GM19043 (cell line): ENCODE measurements around the gene PLXNC1.

ENCODE experiments used
- ATAC-seq: cut with Tn5 transposase; IDR thresholded peaks from one replicate; pipeline ENCODE4 v1.9.1; 2021; ENCODE audit warnings: low read depth; ENCODE audit not compliant: unreplicated experiment

PLXNC1 gene

GRCh38 chr12:94200069-94200468 lies 51.7 kb downstream of the PLXNC1 start:
- no peak for ATAC-seq

DNA sequence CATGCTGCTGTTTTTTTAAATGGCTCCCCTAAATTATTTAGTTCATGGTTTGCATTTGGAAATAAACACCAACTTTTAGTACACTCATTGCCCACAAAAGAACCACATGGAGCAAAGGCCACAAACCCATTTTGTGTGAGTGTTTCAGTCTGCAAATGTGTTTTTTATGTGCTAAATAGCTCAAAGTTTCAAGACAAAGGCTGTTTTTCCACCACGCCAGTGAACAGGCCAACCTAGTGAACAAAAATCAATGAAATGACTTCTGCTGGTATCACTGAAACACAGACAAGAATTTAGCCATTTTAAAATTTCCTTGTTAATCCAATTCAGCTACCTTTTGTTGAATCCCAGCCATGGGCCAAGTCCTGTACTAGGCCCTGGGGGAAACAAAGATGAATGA lies 52.3 kb downstream of the PLXNC1 start:
- no peak for ATAC-seq

GRCh38 chr12:94202245-94203180 lies 54.1 kb downstream of the PLXNC1 start:
- ATAC-seq, result no peak

DNA sequence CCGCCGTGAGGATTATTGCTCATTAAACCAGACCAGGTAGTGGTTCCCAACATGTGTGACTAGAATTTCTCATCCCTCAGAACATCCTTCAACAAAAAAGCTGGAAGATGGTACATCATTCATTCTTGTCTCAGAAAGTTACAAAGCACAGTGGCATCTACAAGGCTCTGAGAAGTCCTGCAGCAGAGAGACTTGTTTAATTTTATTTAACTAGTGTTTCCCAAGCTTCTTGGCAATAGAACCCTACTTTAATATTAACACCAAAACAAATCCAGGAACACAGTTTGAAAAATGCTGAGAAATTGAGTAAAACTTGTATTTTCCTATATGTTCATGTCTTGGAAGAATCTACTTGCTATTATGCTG lies 54.8 kb downstream of the PLXNC1 start:
- ATAC-seq, result no peak

DNA sequence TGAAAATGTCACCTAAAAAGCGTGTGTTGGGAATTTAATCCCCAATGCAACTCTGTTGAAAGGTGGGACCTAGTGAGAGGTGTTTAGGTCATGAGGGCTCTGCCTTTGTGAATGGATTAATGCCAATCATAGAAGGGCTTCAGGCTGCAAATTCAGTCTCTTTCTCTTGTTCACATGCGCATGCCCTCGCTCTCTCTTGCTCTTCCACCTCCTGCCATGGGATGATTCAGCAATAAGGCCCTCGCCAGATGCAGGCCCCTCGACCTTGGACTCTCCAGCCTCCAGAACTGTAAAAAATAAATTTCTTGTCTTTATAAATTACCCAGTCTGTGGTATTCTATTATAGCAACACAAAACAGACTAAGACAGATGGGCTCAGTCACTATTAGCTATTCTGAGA lies 55.4 kb downstream of the PLXNC1 start:
- no peak for ATAC-seq

GRCh38 chr12:94204499-94205247 lies 56.3 kb downstream of the PLXNC1 start:
- ATAC-seq, result no peak

DNA sequence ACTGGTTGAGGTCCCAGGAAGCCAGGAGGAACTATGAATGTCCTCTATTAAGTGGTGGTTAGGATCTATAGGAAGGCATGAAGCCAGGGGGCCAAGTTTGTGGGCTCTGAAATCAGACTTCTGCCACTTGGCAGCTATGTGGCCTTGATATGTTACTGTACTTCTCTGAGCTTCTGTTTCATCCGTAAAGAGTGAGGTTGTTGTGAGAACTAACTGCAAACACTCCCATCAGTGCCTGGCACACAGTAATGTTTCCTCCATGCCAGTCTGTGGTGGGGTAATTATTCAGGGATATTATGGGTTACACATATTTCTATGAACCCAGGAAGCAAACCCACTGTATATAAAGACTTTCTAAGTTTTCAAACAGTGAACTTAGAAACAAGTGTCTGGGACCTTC lies 57.4 kb downstream of the PLXNC1 start:
- no peak for ATAC-seq

- no peak for ATAC-seq
These were observed 58.5 kb downstream of the PLXNC1 start for GRCh38 chr12:94206886-94207285.

GRCh38 chr12:94207467-94207848 lies 59.1 kb downstream of the PLXNC1 start:
- ATAC-seq, result no peak

DNA sequence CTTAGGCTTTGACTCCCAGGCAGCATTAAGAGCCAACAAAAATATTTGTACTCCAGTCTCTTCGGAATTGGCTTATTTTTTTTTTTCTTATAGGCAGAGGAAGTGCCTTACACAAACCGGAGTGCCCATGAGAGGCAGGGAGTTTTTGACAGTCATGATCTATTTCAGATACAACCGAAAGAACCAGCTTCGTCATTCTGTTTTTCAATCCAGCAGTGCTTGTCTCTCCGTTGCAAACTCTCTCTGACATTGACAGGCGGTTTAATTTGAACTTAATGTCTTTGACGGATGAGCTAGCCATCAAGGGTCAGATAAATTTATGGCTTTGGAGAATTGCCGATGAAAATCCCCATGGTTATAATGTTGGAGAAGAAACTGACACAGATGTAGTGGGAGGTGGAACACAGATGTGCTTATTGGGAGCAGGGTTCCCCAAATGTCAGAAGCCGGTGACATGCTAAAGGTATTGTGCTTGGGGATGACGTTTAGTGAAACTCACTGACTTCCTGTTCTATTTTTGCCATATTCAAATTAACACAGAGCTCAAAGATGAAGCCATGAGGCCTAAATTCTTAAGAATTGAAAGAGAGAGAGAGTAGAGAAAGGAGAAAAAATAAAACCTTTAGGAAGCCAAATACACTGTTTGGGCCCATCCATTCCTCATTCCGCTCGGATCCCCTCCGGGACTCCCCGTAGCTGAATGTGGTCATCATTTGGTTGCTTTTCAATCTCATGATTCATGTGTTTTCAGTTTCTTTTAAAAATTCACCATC lies 59.7 kb downstream of the PLXNC1 start:
- ATAC-seq, result peak; percentile 73

DNA sequence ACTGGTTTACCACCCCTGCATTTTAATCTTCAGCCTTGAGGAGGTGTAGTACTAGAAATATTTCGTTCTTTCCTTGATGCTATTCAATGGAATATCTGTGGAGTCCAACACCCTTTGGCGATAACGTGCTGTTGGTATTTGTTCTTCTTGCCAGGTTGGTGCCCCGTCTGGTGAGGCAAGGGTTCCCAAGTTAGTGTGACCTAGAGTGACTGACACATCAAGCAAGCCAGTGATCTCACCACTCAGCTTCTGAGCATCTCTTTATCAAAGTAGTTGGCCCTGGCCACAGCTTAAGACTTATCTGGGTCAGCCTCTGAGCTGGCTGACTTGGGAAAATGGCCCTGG lies 60.2 kb downstream of the PLXNC1 start:
- ATAC-seq, result peak; percentile 20

- no peak for ATAC-seq
These were observed 60.9 kb downstream of the PLXNC1 start for GRCh38 chr12:94209240-94209639.

GRCh38 chr12:94211021-94211420 lies 62.6 kb downstream of the PLXNC1 start:
- no peak for ATAC-seq

- ATAC-seq, result no peak
These were observed 69.9 kb downstream of the PLXNC1 start for GRCh38 chr12:94218233-94218632.

DNA sequence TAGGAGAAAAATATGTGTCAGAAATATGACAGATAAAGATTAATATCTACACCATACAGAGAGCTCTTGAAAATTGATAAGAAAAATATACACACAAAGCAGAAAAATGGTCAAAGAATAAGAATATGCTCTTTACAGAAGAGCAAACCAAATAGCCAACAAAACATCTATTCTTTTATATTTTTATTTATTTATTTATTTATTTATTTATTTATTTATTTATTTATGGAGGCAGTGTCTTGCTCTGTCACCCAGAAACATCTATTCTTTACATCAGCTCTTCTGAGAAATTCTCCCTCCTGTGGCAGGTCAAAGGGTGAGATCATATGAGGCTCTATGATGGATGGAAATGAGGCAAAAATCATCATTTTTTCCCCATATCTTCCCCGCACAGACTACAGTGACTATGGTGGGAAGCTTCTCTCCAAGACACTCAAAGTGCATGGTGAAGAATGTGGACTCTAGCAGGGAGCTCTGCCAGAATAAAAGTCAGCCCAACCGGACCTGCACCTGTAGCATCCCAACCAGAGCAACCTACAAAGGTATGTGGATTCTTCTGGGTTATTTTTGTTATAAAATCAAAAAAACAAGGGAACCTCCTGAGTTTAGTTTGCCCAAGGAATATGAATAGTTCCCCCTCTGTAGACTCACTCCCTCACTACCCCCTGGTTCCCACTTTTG lies 71.4 kb downstream of the PLXNC1 start:
- no peak for ATAC-seq

- ATAC-seq, result no peak
These were observed 72.4 kb downstream of the PLXNC1 start for GRCh38 chr12:94220804-94221203.

- ATAC-seq, result peak; percentile 47
These were observed 74.1 kb downstream of the PLXNC1 start for GRCh38 chr12:94222351-94223084.

GRCh38 chr12:94223842-94224241 lies 75.5 kb downstream of the PLXNC1 start:
- no peak for ATAC-seq

- no peak for ATAC-seq
These were observed 77.1 kb downstream of the PLXNC1 start for GRCh38 chr12:94225506-94225905.
